Immature natural killer cell (primary cell): ENCODE results near the gene CNOT11. TPM values are rescaled to one million over a fixed set of nuclear protein-coding genes. Genes with fewer than 3 reads are reported as not detected.
A peak's percentile ranks its signal among the peaks of the same experiment; 100 is the strongest.
"Not testable (repeated sequence)": the region's sequence is repeated elsewhere in the genome, so short reads cannot be mapped to it uniquely, and the experiment has no call there.

Experiments
- DNase-seq, 3 donors: peaks; one replicate each; pipeline ENCODE4 v3.0.0; 2022; ENCODE audit warnings: mixed read lengths in 1 of 3
- H3K27ac Mint-ChIP-seq, 6 donors: one replicate each; pipeline ENCODE4 v1.8.0; 2020; ENCODE audit warnings: mixed read lengths in 6 of 6, mild to moderate bottlenecking in 5 of 6, inconsistent platforms in 4 of 6, moderate library complexity in 3 of 6
- H3K27me3 Mint-ChIP-seq, 3 donors: one replicate each; pipeline ENCODE4 v1.8.0; 2020 to 2021; ENCODE audit warnings: low read depth in 3 of 3, mild to moderate bottlenecking in 3 of 3, mixed read lengths in 3 of 3, moderate library complexity in 3 of 3, inconsistent platforms in 1 of 3
- H3K36me3 Mint-ChIP-seq, 3 donors: one replicate each; pipeline ENCODE4 v1.8.0; 2020; ENCODE audit warnings: mixed read lengths in 3 of 3, inconsistent platforms in 2 of 3, mild to moderate bottlenecking in 2 of 3
- H3K4me1 Mint-ChIP-seq, 2 donors: one replicate each; pipeline ENCODE4 v1.8.0; 2020; ENCODE audit warnings: inconsistent platforms in 2 of 2, mild to moderate bottlenecking in 2 of 2, mixed read lengths in 2 of 2, moderate library complexity in 1 of 2
- H3K4me3 Mint-ChIP-seq, 5 donors: one replicate each; pipeline ENCODE4 v1.8.0; 2020; ENCODE audit warnings: mild to moderate bottlenecking in 5 of 5, mixed read lengths in 5 of 5, inconsistent platforms in 3 of 5, moderate library complexity in 3 of 5
- H3K9me3 Mint-ChIP-seq, 6 donors: one replicate each; pipeline ENCODE4 v1.8.0; 2020; ENCODE audit warnings: mild to moderate bottlenecking in 6 of 6, mixed read lengths in 6 of 6, inconsistent platforms in 4 of 6, moderate library complexity in 3 of 6
- polyA plus RNA-seq, 3 donors: library from polyadenylated mRNA; unstranded; fragments of 300-500 nt; fragmentation: Illumina TruSeq; gene quantifications; one replicate each; pipeline ENCODE4 v1.2.3, GENCODE V29; 2021

CNOT11 gene
- 10 to 100 TPM; 37.0 to 56.9 (median 39.3) TPM for polyA plus RNA-seq

DNA sequence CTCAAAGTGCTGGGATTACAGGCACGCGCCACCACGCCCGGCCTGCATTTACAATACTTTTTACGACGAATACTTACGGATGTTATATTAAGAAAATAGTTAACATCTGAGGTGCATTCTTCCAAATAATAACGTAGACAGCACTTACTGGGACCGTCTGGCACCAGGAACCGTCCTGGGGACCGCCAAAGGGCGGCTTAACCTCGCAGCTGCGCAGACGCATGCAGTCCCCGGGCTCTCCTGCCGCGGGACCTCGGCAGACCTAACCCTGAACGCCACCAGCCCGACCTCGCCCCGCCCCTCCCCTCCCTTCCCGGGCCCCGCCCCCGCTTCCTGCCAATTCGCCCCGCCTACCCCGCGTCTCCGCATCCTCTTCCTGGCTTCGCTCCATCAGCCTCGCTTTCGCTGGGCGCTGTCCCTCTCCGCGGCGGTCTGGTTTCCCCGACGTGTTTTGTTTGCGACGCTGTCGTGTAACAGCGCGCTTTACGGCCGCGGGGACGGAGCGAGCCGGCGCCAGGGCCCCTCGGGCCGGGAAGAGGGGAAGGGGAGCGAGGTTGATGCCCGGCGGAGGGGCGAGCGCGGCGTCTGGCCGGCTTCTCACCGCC lies at the start of gene CNOT11:
CNOT11 (plus strand) TSS at position 479 of the 605 bp plus-strand sequence; CDS start at position 558, 79 bp downstream.
- H3K4me1 Mint-ChIP-seq, result peaks cover 41 to 53% of the 10 kb centered on the region in 2 donors
- peaks cover 0 to 3% (median 2%) of the 10 kb centered on the region in 3 donors for H3K36me3 Mint-ChIP-seq
- H3K9me3 Mint-ChIP-seq, result no peaks in the 10 kb centered on the region
- H3K4me3 Mint-ChIP-seq, result peak within 1 kb of the TSS; percentile 92 to 99 (median 96)
- peaks cover 12 to 24% (median 17%) of the 10 kb centered on the region in 3 donors for H3K27me3 Mint-ChIP-seq
- peak within 1 kb of the TSS; percentile 90 to 99 (median 97) for H3K27ac Mint-ChIP-seq
- DNase-seq, result peak; percentile 97 to 98 (median 98)

- no peak for DNase-seq
- H3K27ac Mint-ChIP-seq, result peak overlapping the region in 2 of 6 donors; percentile 74 to 79
- no peaks in the 10 kb centered on the region for H3K9me3 Mint-ChIP-seq
- H3K4me1 Mint-ChIP-seq, result peaks cover 11 to 16% of the 10 kb centered on the region in 2 donors
- H3K36me3 Mint-ChIP-seq, result peaks cover 0 to 4% (median 4%) of the 10 kb centered on the region in 3 donors
- peak overlapping the region in 3 of 5 donors; percentile 52 to 66 (median 64) for H3K4me3 Mint-ChIP-seq
- no peaks in the 10 kb centered on the region for H3K27me3 Mint-ChIP-seq
Measured at GRCh38 chr2:101204400-101205115, 48.1 kb upstream of the CNOT11 start.

- Mint-ChIP-seq H3K27me3 (no peaks in the 10 kb centered on the region), H3K9me3 (peaks cover 0 to 3% (median 0%) of the 10 kb centered on the region in 6 donors), H3K27ac (peak overlapping the region in 5 of 6 donors; percentile 44 to 79 (median 62)), H3K4me3 (peak overlapping the region; percentile 52 to 74 (median 59)), H3K36me3 (peaks cover 0 to 4% (median 4%) of the 10 kb centered on the region in 3 donors), H3K4me1 (peaks cover 11 to 16% of the 10 kb centered on the region in 2 donors)
- DNase-seq, result peak; percentile 26 to 49 (median 38)
Measured at GRCh38 chr2:101205521-101206479, 46.9 kb upstream of the CNOT11 start.

DNA sequence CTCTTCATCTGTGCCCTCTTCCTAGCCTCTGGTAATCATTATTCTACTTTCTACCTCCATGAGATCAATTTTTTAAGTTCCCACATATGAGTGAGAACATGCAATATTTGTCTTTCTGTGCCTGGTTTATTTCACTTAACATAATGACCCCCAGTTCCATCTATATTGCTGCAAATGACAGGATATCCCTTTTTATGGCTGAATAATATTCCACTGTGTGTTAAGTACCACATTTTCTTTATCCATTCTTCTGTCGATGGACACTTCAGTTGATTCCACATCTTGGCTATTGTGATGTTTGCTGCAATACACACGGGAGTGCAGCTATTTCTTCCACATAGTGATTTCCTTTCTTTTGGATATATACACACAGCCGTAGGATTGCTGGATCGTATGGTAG lies 43.9 kb upstream of the CNOT11 start:
- Mint-ChIP-seq H3K27ac (no peak overlapping the region), H3K4me1 (peaks cover 11 to 16% of the 10 kb centered on the region in 2 donors), H3K4me3 (no peak overlapping the region), H3K27me3 (no peaks in the 10 kb centered on the region), H3K9me3 (peaks cover 0 to 3% (median under 1%) of the 10 kb centered on the region in 6 donors), H3K36me3 (peaks cover 0 to 7% (median 4%) of the 10 kb centered on the region in 3 donors)
- no peak for DNase-seq

GRCh38 chr2:101219246-101219645 lies 33.4 kb upstream of the CNOT11 start:
- DNase-seq, result no peak
- no peak overlapping the region for H3K4me3 Mint-ChIP-seq
- peaks cover 0 to 9% (median 7%) of the 10 kb centered on the region in 3 donors for H3K27me3 Mint-ChIP-seq
- H3K4me1 Mint-ChIP-seq, result peaks cover 11 to 12% of the 10 kb centered on the region in 2 donors
- H3K36me3 Mint-ChIP-seq, result no peaks in the 10 kb centered on the region
- H3K27ac Mint-ChIP-seq, result no peak overlapping the region
- no peaks in the 10 kb centered on the region for H3K9me3 Mint-ChIP-seq

- peaks cover 15 to 16% of the 10 kb centered on the region in 2 donors for H3K4me1 Mint-ChIP-seq
- not testable (repeated sequence) for H3K27me3 Mint-ChIP-seq, H3K27ac Mint-ChIP-seq, DNase-seq, H3K9me3 Mint-ChIP-seq, H3K36me3 Mint-ChIP-seq, H3K4me3 Mint-ChIP-seq
Measured at GRCh38 chr2:101220091-101220490, 32.6 kb upstream of the CNOT11 start.

GRCh38 chr2:101223814-101224231 lies 28.9 kb upstream of the CNOT11 start:
- Mint-ChIP-seq H3K4me3 (peak overlapping the region; percentile 28 to 70 (median 36)), H3K4me1 (peaks cover 15 to 17% of the 10 kb centered on the region in 2 donors), H3K27me3 (peaks cover 0 to 9% (median 7%) of the 10 kb centered on the region in 3 donors), H3K9me3 (peaks cover 0 to 5% (median 0%) of the 10 kb centered on the region in 6 donors), H3K27ac (peak overlapping the region; percentile 50 to 87 (median 80)), H3K36me3 (peaks cover 0 to 5% (median 0%) of the 10 kb centered on the region in 3 donors)
- DNase-seq, result peak; percentile 78 to 85 (median 82)

DNA sequence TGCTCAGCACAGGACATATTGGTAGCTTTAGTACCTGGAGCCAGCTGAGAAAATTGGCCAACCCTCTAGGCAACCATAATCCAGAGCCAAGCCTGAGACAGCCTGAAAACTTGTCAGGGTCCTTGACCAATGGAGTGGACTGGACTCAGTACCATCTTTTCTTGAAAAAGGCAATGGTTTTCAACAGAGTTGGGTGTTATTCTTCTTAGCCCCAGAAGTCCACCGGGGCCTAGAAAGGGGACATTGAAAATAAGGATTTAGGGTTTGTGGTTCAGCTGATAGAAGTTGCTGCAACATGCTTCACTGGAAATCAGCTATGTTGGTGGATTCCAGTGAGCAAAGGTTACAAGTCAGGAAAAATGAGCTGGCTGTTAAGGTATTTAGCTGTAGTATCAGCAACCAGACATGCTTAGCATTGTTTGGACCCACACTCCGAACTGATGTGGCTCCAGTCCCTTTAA lies 22.1 kb upstream of the CNOT11 start:
- Mint-ChIP-seq H3K27me3 (peaks cover 0 to 1% (median 1%) of the 10 kb centered on the region in 3 donors), H3K36me3 (peaks cover 3 to 5% (median 4%) of the 10 kb centered on the region in 3 donors), H3K4me1 (no peaks in the 10 kb centered on the region), H3K27ac (no peak overlapping the region), H3K4me3 (no peak overlapping the region), H3K9me3 (peaks cover 0 to 2% (median 0%) of the 10 kb centered on the region in 6 donors)
- DNase-seq, result no peak

DNA sequence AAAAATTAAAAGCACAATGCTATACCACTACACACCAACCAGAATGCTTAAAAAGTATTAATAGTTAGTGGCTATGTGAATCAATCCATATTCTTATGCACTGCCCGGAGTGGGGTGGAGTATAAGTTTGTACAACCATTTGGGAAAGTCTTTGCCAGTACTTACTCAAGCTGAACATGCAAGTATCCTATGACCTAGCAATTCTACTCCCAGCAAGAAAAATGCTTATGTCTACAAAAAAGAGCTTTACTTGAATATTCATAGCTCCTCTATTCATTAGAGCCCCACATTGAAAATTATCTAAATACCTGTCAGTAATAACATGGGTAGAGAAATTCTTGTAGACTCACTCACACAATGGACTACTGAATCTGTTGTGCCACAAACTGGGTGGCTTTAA lies 21.4 kb upstream of the CNOT11 start:
- Mint-ChIP-seq H3K4me1 (no peaks in the 10 kb centered on the region), H3K27ac (no peak overlapping the region), H3K36me3 (peaks cover 3 to 5% (median 4%) of the 10 kb centered on the region in 3 donors), H3K4me3 (no peak overlapping the region), H3K27me3 (peaks cover 0 to 1% (median 0%) of the 10 kb centered on the region in 3 donors), H3K9me3 (peaks cover 0 to 2% (median 0%) of the 10 kb centered on the region in 6 donors)
- no peak for DNase-seq

DNA sequence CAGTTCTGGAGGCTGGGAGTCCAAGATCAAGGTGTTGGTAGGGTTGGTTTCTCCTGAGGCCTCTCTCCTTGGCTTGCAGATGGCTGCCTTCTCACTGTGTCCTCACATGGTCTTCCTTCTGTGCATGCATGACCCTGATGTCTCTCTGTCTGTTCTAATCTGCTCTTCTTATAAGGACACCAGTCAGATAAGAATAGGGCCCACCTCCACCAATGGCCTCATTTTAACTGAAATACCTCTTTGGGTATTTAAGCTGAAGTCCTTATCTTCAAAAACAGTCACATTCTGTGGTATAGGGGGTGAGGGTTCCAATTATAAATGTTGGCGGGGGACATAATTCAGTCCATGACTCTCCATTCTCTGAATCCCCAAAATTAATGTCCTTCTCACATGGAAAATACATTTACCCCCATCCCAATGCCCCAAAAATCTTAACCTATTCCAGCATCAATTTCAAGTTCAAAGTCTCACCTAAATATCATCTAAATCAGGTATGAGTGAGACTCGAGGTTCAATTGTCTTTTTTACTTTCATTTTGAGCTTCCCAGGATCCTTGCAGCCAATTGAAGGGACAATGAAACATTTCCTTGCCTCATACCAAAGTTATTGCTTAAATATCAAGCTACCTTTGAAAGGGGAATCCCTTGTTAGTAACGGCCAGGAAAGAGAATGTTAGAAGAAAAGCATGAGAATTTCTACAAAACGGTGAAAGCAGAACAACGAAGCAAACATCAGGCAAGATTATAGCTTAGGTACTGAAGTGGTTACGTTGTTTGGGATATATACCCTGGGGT lies 20.6 kb upstream of the CNOT11 start:
- H3K4me1 Mint-ChIP-seq, result no peaks in the 10 kb centered on the region
- no peak for DNase-seq
- peaks cover 3 to 5% (median 4%) of the 10 kb centered on the region in 3 donors for H3K36me3 Mint-ChIP-seq
- no peak overlapping the region for H3K27ac Mint-ChIP-seq
- H3K9me3 Mint-ChIP-seq, result peaks cover 0 to 2% (median 0%) of the 10 kb centered on the region in 6 donors
- H3K27me3 Mint-ChIP-seq, result peaks cover 0 to 4% (median 1%) of the 10 kb centered on the region in 3 donors
- no peak overlapping the region for H3K4me3 Mint-ChIP-seq

DNA sequence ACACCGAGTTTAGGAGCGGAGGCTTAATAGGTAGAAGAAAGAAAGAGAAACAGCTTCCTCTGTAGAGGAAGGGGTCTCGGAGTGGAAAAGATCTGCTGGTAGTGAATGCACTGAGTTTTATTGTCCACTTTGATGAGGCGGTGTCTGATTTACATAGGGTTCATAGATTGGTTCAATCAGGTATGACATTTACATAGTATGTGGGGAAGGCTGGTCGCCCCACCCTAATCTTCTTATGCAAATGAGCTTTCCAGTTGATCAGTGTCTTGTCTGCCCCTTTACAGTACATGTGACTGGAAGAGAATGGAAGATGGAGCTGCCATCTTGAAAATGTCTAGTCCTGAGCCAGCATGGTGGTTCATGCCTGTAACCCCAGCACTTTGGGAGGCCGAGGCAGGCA lies 19.9 kb upstream of the CNOT11 start:
- Mint-ChIP-seq H3K4me3 (no peak overlapping the region), H3K36me3 (peaks cover 3 to 5% (median 4%) of the 10 kb centered on the region in 3 donors), H3K27me3 (peaks cover 0 to 4% (median 1%) of the 10 kb centered on the region in 3 donors), H3K9me3 (peaks cover 0 to 2% (median 0%) of the 10 kb centered on the region in 6 donors), H3K4me1 (no peaks in the 10 kb centered on the region), H3K27ac (no peak overlapping the region)
- no peak for DNase-seq

DNA sequence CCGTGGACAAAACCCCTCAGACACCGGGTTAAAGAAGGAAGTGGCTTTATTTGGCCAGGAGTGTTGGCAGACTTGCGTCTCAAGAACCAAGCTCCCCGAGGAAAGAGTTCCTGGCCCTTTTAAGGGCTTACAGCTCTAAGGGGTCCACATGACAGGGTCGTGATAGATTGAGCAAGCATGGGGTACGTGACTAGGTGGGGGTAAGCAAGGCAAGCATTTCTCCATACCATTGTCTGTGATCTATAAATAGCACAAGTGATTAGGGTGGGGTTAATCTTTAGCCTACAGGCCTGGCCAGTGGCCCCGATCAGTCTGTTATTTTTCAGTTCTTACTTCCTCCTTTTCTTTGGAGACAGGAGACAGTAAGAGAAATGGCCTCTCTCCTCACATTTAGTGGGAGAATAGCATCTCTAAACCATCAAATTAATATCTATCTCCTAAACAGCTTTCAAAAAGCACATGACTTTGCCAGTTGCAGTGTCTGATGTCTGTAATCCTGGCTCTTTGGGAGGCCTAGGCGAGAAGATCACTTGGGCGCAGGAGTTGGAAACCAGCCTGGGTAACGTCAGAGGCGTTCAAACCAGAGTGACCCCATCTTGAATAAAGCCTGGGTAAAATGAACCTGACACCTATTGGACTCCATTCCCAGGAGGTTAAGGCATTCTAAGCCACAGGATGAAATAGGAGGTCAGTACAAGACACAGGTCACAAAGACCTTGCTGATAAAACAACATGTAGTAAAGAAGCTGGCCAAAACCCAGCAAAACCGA lies 18.3 kb upstream of the CNOT11 start:
- Mint-ChIP-seq H3K9me3 (peaks cover 0 to 2% (median 0%) of the 10 kb centered on the region in 6 donors), H3K36me3 (peaks cover 3 to 5% (median 4%) of the 10 kb centered on the region in 3 donors), H3K4me3 (no peak overlapping the region), H3K27me3 (peaks cover 0 to 4% (median 1%) of the 10 kb centered on the region in 3 donors), H3K4me1 (no peaks in the 10 kb centered on the region), H3K27ac (no peak overlapping the region)
- no peak for DNase-seq
